Neural cell (in vitro differentiated cells): Measurements from ENCODE around the gene PCGF3.

Experiments
- CTCF ChIP-seq: fragments of 450-650 bp; IDR thresholded peaks from 2 replicates; pipeline ENCODE4 v1.5.1; 2014; ENCODE audit warnings: antibody characterized with exemption, mild to moderate bottlenecking, moderate library complexity; ENCODE audit not compliant: poor library complexity, severe bottlenecking
- EP300 ChIP-seq: fragments of 450-650 bp; conservative IDR thresholded peaks from 2 replicates; pipeline ENCODE4 v1.6.1; 2014; ENCODE audit warnings: antibody characterized with exemption, mild to moderate bottlenecking, moderate library complexity; ENCODE audit not compliant: poor library complexity, severe bottlenecking
- EZH2 ChIP-seq: fragments of 200-600, 300-800 bp; shearing (Covaris generic), sonication (generic); IDR thresholded peaks from 2 replicates; pipeline ENCODE4 v1.6.1; 2014; ENCODE audit warnings: antibody characterized with exemption, low read length, borderline replicate concordance, mild to moderate bottlenecking; ENCODE audit not compliant: insufficient read depth, poor library complexity, severe bottlenecking
- MXI1 ChIP-seq: fragments of 450-650 bp; conservative IDR thresholded peaks from 2 replicates; pipeline ENCODE4 v1.6.1; 2014; ENCODE audit warnings: antibody characterized with exemption, mild to moderate bottlenecking; ENCODE audit not compliant: poor library complexity, severe bottlenecking
- POLR2AphosphoS5 ChIP-seq: IDR thresholded peaks from 2 replicates; pipeline ENCODE4 v1.6.1; 2012
- RAD21 ChIP-seq: fragments of 450-650 bp; conservative IDR thresholded peaks from 2 replicates; pipeline ENCODE4 v1.6.1; 2014; ENCODE audit warnings: antibody characterized with exemption, mild to moderate bottlenecking, moderate library complexity
- SMC3 ChIP-seq: fragments of 450-650 bp; conservative IDR thresholded peaks from 2 replicates; pipeline ENCODE4 v1.6.1; 2014; ENCODE audit warnings: antibody characterized with exemption, mild to moderate bottlenecking, moderate library complexity; ENCODE audit not compliant: poor library complexity
- TAF1 ChIP-seq: IDR thresholded peaks from 2 replicates; pipeline ENCODE4 v1.6.1; 2012; ENCODE audit warnings: low read depth
- TF ChIP-seq, protein P1 (sequence below): IDR thresholded peaks from 2 replicates; pipeline ENCODE4 v1.6.1; 2012; ENCODE audit warnings: borderline replicate concordance

DNA sequence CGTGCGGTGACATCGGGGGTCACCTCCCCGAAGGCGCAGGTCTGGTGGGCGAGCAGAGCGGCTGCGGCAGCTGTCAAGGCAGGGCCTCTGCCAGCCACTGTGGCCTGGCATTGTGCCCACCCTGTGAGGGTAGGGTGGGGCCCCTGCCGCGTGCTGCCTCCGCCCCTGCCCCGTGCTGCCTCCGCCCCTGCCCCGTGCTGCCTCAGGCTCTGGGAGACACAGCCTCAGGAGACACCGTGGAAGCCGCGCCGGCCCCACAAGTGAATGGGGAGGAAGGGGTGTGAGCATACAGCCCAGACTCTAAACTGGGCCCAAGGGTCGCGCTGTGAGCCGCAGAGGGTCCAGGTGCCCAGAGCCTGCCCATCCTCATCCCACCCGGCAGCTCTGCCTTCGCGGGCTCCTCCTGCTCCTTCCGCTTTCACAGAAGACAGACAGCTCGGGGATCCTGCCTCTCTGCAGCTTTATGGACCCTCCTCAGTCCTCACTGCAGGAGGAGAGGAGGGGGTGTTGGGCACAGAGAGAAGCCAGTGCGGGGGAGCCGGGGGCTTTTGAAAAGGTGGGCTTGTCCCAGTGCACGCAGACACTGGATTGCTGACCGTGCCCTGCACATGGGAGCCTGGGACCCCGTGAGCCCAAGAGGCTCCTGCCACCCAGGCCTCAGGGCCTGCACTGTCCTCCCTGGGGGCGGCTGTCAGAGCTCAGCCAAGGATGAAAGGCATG, 27.4 kb downstream of the PCGF3 start:
- TF ChIP-seq POLR2AphosphoS5 = no peak
- TF ChIP-seq CTCF = no peak
- TF ChIP-seq, protein P1, sequence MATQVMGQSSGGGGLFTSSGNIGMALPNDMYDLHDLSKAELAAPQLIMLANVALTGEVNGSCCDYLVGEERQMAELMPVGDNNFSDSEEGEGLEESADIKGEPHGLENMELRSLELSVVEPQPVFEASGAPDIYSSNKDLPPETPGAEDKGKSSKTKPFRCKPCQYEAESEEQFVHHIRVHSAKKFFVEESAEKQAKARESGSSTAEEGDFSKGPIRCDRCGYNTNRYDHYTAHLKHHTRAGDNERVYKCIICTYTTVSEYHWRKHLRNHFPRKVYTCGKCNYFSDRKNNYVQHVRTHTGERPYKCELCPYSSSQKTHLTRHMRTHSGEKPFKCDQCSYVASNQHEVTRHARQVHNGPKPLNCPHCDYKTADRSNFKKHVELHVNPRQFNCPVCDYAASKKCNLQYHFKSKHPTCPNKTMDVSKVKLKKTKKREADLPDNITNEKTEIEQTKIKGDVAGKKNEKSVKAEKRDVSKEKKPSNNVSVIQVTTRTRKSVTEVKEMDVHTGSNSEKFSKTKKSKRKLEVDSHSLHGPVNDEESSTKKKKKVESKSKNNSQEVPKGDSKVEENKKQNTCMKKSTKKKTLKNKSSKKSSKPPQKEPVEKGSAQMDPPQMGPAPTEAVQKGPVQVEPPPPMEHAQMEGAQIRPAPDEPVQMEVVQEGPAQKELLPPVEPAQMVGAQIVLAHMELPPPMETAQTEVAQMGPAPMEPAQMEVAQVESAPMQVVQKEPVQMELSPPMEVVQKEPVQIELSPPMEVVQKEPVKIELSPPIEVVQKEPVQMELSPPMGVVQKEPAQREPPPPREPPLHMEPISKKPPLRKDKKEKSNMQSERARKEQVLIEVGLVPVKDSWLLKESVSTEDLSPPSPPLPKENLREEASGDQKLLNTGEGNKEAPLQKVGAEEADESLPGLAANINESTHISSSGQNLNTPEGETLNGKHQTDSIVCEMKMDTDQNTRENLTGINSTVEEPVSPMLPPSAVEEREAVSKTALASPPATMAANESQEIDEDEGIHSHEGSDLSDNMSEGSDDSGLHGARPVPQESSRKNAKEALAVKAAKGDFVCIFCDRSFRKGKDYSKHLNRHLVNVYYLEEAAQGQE = no peak
- TF ChIP-seq RAD21 = no peak
- no peak for TF ChIP-seq SMC3
- TF ChIP-seq MXI1 = no peak
- TF ChIP-seq EZH2 = no peak
- TF ChIP-seq TAF1 = no peak
- no peak for TF ChIP-seq EP300
